ENCODE results near the gene PSTPIP1. TPM values are rescaled to one million over a fixed set of nuclear protein-coding genes. Genes with fewer than 3 reads are reported as not detected.

Gene PSTPIP1
- total and polyA plus RNA-seq, 10 donors: 31.1 to 150 (median 84.0) TPM

DNA sequence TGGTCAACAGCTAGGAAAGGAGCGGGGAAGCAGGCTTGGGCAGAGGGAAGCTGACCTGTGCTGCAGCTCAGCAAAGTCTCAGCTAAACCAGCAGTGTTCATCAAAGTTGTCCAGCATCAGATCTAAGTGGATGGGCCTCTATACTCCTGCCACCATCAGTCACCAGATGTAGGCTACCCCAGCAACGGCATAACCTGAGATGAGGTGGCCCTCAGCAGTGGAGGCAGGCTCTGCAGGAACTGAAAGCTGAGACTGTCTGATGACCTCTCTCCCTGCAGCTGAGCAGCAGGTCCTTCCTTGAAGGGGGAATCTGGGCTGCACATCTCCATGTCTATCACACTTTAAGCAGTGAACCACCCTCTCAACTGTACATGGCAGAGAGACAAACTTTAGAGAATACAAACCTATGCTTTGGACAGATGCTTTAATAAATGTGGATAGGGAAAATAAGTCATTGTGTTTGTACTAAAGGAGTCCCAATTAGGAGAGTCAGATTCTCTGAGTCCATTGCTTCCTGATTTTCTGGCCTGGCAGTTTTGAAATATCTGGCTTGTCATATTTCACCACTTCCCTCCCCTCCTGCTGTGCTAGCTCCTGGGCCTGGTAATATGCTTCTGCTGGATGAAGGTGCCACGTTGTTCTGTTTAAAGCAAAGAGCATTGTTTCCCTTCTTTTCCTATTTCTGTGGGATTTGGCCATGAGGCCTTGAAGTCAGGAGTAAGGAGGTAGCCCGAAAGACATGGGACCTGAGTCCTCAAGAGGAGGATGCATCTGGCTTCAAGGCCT lies 11.1 kb upstream of the PSTPIP1 start:
- peak overlapping the region in 1 of 8 donors; percentile 1 for H3K4me3 ChIP-seq
- peak overlapping the region in 7 of 8 donors; percentile 29 to 81 (median 52) for H3K27ac ChIP-seq
- TF ChIP-seq POLR2AphosphoS5 (IDR thresholded peaks at IDR 0.05): no peak
- TF ChIP-seq, protein P1, sequence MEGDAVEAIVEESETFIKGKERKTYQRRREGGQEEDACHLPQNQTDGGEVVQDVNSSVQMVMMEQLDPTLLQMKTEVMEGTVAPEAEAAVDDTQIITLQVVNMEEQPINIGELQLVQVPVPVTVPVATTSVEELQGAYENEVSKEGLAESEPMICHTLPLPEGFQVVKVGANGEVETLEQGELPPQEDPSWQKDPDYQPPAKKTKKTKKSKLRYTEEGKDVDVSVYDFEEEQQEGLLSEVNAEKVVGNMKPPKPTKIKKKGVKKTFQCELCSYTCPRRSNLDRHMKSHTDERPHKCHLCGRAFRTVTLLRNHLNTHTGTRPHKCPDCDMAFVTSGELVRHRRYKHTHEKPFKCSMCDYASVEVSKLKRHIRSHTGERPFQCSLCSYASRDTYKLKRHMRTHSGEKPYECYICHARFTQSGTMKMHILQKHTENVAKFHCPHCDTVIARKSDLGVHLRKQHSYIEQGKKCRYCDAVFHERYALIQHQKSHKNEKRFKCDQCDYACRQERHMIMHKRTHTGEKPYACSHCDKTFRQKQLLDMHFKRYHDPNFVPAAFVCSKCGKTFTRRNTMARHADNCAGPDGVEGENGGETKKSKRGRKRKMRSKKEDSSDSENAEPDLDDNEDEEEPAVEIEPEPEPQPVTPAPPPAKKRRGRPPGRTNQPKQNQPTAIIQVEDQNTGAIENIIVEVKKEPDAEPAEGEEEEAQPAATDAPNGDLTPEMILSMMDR (IDR thresholded peaks at IDR 0.05 in 8 of 11, conservative IDR thresholded peaks at IDR 0.05 in 3 of 11): no peak
- no peak for TF ChIP-seq POLR2A (IDR thresholded peaks at IDR 0.05)
- no peaks in the 10 kb centered on the region for H3K36me3 ChIP-seq
- intact Hi-C loops (cut with DNase I; ENCODE audit: low total_unique reads): no loop called here
- DNase-seq: no peak
- peaks cover 5 to 54% (median 21%) of the 10 kb centered on the region in 6 donors for H3K4me1 ChIP-seq
- H3K9me3 ChIP-seq: peaks cover 0 to under 1% (median 0%) of the 10 kb centered on the region in 8 donors
- 43 to 74% (median 51%) methylated on average over 4 of the region's 4 CpGs for WGBS, 5 donors
- peaks cover 0 to 3% (median 0%) of the 10 kb centered on the region in 7 donors for H3K27me3 ChIP-seq (replicated peaks in 1 of 7)

DNA sequence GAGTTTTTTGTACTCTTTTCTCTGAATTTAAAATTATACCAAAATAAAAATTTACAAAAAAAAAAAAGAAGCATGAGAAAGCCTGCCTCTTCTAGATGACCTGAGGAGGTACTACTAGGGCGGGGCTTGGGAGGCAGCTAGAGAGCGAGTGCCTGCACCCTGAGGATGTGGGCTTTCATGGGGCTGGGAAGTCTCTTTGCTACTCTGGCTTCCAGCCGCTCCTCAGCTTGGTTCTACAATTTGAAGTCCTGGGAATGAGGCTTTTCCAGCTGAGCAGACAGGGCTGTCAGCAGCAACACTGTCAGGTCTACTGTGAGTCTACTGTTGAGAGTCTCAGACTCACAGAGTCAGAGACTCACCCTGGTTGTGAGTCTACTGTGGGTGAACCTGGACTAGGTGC lies 8.2 kb upstream of the PSTPIP1 start:
- H3K36me3 ChIP-seq: no peaks in the 10 kb centered on the region
- H3K27me3 ChIP-seq (replicated peaks in 1 of 7): no peaks in the 10 kb centered on the region
- DNase-seq: no peak
- H3K9me3 ChIP-seq: no peaks in the 10 kb centered on the region
- peak overlapping the region in 3 of 8 donors; percentile 25 to 71 (median 49) for H3K27ac ChIP-seq
- TF ChIP-seq, protein P1 (IDR thresholded peaks at IDR 0.05 in 8 of 11, conservative IDR thresholded peaks at IDR 0.05 in 3 of 11): no peak
- no peak for TF ChIP-seq POLR2AphosphoS5 (IDR thresholded peaks at IDR 0.05)
- no peak for TF ChIP-seq POLR2A (IDR thresholded peaks at IDR 0.05)
- peaks cover 11 to 78% (median 31%) of the 10 kb centered on the region in 6 donors for H3K4me1 ChIP-seq
- intact Hi-C loops (cut with DNase I; ENCODE audit: low total_unique reads): no loop called here
- no peak overlapping the region for H3K4me3 ChIP-seq
- 70 to 87% (median 76%) methylated on average over 3 of the region's 3 CpGs for WGBS, 5 donors

DNA sequence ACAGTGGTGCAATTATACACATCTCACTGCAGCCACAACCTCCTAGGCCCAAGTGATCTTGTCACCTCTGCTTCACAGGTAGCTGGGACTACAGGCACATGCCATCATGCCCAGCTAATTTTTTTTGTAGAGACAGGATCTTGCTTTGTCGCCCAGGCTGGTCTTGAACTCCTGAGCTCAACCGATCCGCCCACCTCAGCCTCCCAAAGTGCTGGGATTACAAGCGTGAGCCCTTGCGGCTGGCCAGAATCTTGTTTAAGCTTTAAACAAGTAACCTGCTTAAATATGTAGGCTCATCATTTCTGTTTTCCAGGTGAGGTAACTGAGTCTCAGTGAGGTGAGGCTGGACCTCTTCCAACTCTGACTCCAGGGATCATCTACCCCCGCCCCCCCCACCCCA lies 7.7 kb upstream of the PSTPIP1 start:
- TF ChIP-seq, protein P1 (IDR thresholded peaks at IDR 0.05 in 8 of 11, conservative IDR thresholded peaks at IDR 0.05 in 3 of 11): no peak
- TF ChIP-seq POLR2AphosphoS5 (IDR thresholded peaks at IDR 0.05) (no peak), POLR2A (IDR thresholded peaks at IDR 0.05) (no peak)
- WGBS, 5 donors: 95 to 99% (median 98%) methylated on average over 6 of the region's 6 CpGs
- intact Hi-C loops (cut with DNase I; ENCODE audit: low total_unique reads): no loop called here
- no peaks in the 10 kb centered on the region for H3K36me3 ChIP-seq
- H3K4me1 ChIP-seq: peaks cover 11 to 78% (median 35%) of the 10 kb centered on the region in 6 donors
- H3K27ac ChIP-seq: peak overlapping the region in 2 of 8 donors; percentile 71 to 84
- H3K4me3 ChIP-seq: no peak overlapping the region
- DNase-seq: no peak
- H3K27me3 ChIP-seq (replicated peaks in 1 of 7): no peaks in the 10 kb centered on the region
- H3K9me3 ChIP-seq: no peaks in the 10 kb centered on the region

All from spleen (tissue), 11 donors.